Loucy (cell line): ENCODE measurements around the gene FAM200C.

Source experiments
- H2AFZ ChIP-seq: fragments of 200-600 bp; sonication (generic); 2 replicates; pipeline ENCODE4 v1.6.0; 2016; ENCODE audit warnings: antibody characterized with exemption, mild to moderate bottlenecking, low read length, moderate library complexity
- H3F3A ChIP-seq: fragments of 200-600 bp; 2 replicates; pipeline ENCODE4 v1.6.0; 2016; ENCODE audit warnings: antibody characterized with exemption, low read depth, mild to moderate bottlenecking
- H3K27me3 ChIP-seq: fragments of 200-600 bp; sonication (generic); 2 replicates; pipeline ENCODE4 v1.6.1; 2014; ENCODE audit warnings: low read length, mild to moderate bottlenecking; ENCODE audit not compliant: insufficient read depth, poor library complexity, severe bottlenecking
- H3K36me3 ChIP-seq: fragments of 200-600 bp; sonication (generic); 2 replicates; pipeline ENCODE4 v1.6.1; 2016; ENCODE audit warnings: low read length; ENCODE audit not compliant: insufficient read depth
- H3K4me1 ChIP-seq: fragments of 200-600 bp; sonication (generic); 2 replicates; pipeline ENCODE4 v1.5.1; 2014; ENCODE audit warnings: low read length, mild to moderate bottlenecking; ENCODE audit not compliant: insufficient read depth, poor library complexity, severe bottlenecking
- H3K4me2 ChIP-seq: fragments of 200-600 bp; sonication (generic); 2 replicates; pipeline ENCODE4 v1.6.0; 2014; ENCODE audit warnings: antibody characterized with exemption, low read length, low read depth, mild to moderate bottlenecking; ENCODE audit not compliant: poor library complexity, severe bottlenecking
- H3K4me3 ChIP-seq: fragments of 200-600 bp; sonication (generic); 2 replicates; pipeline ENCODE4 v1.5.1; 2014; ENCODE audit warnings: low read length, mild to moderate bottlenecking, mixed read lengths; ENCODE audit not compliant: poor library complexity, severe bottlenecking
- H3K79me2 ChIP-seq: fragments of 200-600 bp; sonication (generic); 2 replicates; pipeline ENCODE4 v1.6.1; 2014; ENCODE audit warnings: low read length; ENCODE audit not compliant: insufficient read depth
- H3K9ac ChIP-seq: fragments of 200-600 bp; sonication (generic); 2 replicates; pipeline ENCODE4 v1.6.0; 2014; ENCODE audit warnings: mild to moderate bottlenecking, low read depth, low read length, moderate library complexity; ENCODE audit not compliant: poor library complexity, severe bottlenecking
- H3K9me2 ChIP-seq: fragments of 200-600 bp; sonication (generic); replicated peaks from 2 replicates; pipeline ENCODE4 v1.6.1; 2016; ENCODE audit warnings: low read depth, low read length, mixed read lengths
- H3K9me3 ChIP-seq: fragments of 200-600 bp; sonication (generic); 2 replicates; pipeline ENCODE4 v1.6.1; 2014; ENCODE audit warnings: mild to moderate bottlenecking, antibody characterized with exemption, low read length, low read depth; ENCODE audit not compliant: insufficient read depth
- H4K20me1 ChIP-seq: fragments of 200-600 bp; sonication (generic); 2 replicates; pipeline ENCODE4 v1.6.0; 2014; ENCODE audit warnings: antibody characterized with exemption, low read length, mild to moderate bottlenecking; ENCODE audit not compliant: insufficient read depth, poor library complexity, severe bottlenecking
- CTCF ChIP-seq: fragments of 200-600 bp; sonication (generic); conservative IDR thresholded peaks from 2 replicates; pipeline ENCODE4 v1.5.1; 2014; ENCODE audit warnings: mild to moderate bottlenecking, antibody characterized with exemption, low read length
- EZH2phosphoT487 ChIP-seq: fragments of 200-600 bp; IDR thresholded peaks from 2 replicates; pipeline ENCODE4 v1.6.1; 2018; ENCODE audit warnings: antibody characterized with exemption, mild to moderate bottlenecking, moderate library complexity, borderline replicate concordance

Gene FAM200C

GRCh38 chr5:160356550-160357347 lies 43.1 kb downstream of the FAM200C start:
- no peaks in the 10 kb centered on the region for H3K4me1 ChIP-seq
- H3K4me3 ChIP-seq: no peak overlapping the region
- H2AFZ ChIP-seq: no peak overlapping the region
- H3K9ac ChIP-seq: no peak overlapping the region
- no peaks in the 10 kb centered on the region for H3K9me3 ChIP-seq
- no peaks in the 10 kb centered on the region for H3K27me3 ChIP-seq
- TF ChIP-seq EZH2phosphoT487: no peak
- no peak for TF ChIP-seq CTCF
- H3K36me3 ChIP-seq: no peaks in the 10 kb centered on the region
- no peaks in the 10 kb centered on the region for H3K9me2 ChIP-seq
- H3K79me2 ChIP-seq: no peaks in the 10 kb centered on the region
- no peaks in the 10 kb centered on the region for H4K20me1 ChIP-seq
- H3F3A ChIP-seq: no peaks in the 10 kb centered on the region
- no peak overlapping the region for H3K4me2 ChIP-seq

GRCh38 chr5:160354666-160355065 lies 45.2 kb downstream of the FAM200C start:
- no peaks in the 10 kb centered on the region for H4K20me1 ChIP-seq
- no peak overlapping the region for H3K4me2 ChIP-seq
- H2AFZ ChIP-seq: no peak overlapping the region
- no peaks in the 10 kb centered on the region for H3K36me3 ChIP-seq
- H3K4me3 ChIP-seq: no peak overlapping the region
- H3K79me2 ChIP-seq: no peaks in the 10 kb centered on the region
- H3K9me2 ChIP-seq: no peaks in the 10 kb centered on the region
- TF ChIP-seq CTCF (no peak), EZH2phosphoT487 (no peak)
- H3K4me1 ChIP-seq: no peaks in the 10 kb centered on the region
- H3K9ac ChIP-seq: no peak overlapping the region
- no peaks in the 10 kb centered on the region for H3K9me3 ChIP-seq
- H3K27me3 ChIP-seq: no peaks in the 10 kb centered on the region
- H3F3A ChIP-seq: no peaks in the 10 kb centered on the region

GRCh38 chr5:160353379-160353778 lies 46.5 kb downstream of the FAM200C start:
- no peak overlapping the region for H3K4me3 ChIP-seq
- no peaks in the 10 kb centered on the region for H3K27me3 ChIP-seq
- H3K79me2 ChIP-seq: no peaks in the 10 kb centered on the region
- no peak overlapping the region for H3K4me2 ChIP-seq
- no peak overlapping the region for H3K9ac ChIP-seq
- no peaks in the 10 kb centered on the region for H3F3A ChIP-seq
- no peaks in the 10 kb centered on the region for H3K4me1 ChIP-seq
- H3K9me3 ChIP-seq: no peaks in the 10 kb centered on the region
- no peaks in the 10 kb centered on the region for H4K20me1 ChIP-seq
- H3K36me3 ChIP-seq: no peaks in the 10 kb centered on the region
- TF ChIP-seq CTCF (no peak), EZH2phosphoT487 (no peak)
- no peak overlapping the region for H2AFZ ChIP-seq
- no peaks in the 10 kb centered on the region for H3K9me2 ChIP-seq
